Measurements from ENCODE around the gene HYI. TPM values are rescaled to one million over a fixed set of nuclear protein-coding genes. Genes with fewer than 3 reads are reported as not detected.

HYI gene
- total RNA-seq, 1 donor from 2014 or later = 22.6 TPM

- Mint-ChIP-seq H3K27ac (no peak overlapping the region), H3K4me1 (ENCODE audit: low read depth) (no peaks in the 10 kb centered on the region), H3K36me3 (ENCODE audit: low read depth) (peaks cover 49% of the 10 kb centered on the region), H3K4me3 (ENCODE audit: low read depth) (no peak overlapping the region), H3K27me3 (ENCODE audit: low read depth) (no peaks in the 10 kb centered on the region), H3K9me3 (no peaks in the 10 kb centered on the region)
- intact Hi-C loops (cut with micrococcal nuclease) = no loop called here
- no peak for DNase-seq (ENCODE audit: low spot score)
These were observed 15.7 kb downstream of the HYI start for GRCh38 chr1:43438006-43438405.

- Mint-ChIP-seq H3K27me3 (ENCODE audit: low read depth) (no peaks in the 10 kb centered on the region), H3K9me3 (no peaks in the 10 kb centered on the region), H3K4me3 (ENCODE audit: low read depth) (no peak overlapping the region), H3K27ac (no peak overlapping the region), H3K36me3 (ENCODE audit: low read depth) (peaks cover 53% of the 10 kb centered on the region), H3K4me1 (ENCODE audit: low read depth) (no peaks in the 10 kb centered on the region)
- DNase-seq (ENCODE audit: low spot score) = no peak
- intact Hi-C loops (cut with micrococcal nuclease) = no loop called here
These were observed 16.4 kb downstream of the HYI start for GRCh38 chr1:43437031-43437973.

- H3K36me3 Mint-ChIP-seq (ENCODE audit: low read depth) = peaks cover 59% of the 10 kb centered on the region
- no peaks in the 10 kb centered on the region for H3K27me3 Mint-ChIP-seq (ENCODE audit: low read depth)
- H3K4me1 Mint-ChIP-seq (ENCODE audit: low read depth) = no peaks in the 10 kb centered on the region
- no peak overlapping the region for H3K4me3 Mint-ChIP-seq (ENCODE audit: low read depth)
- no peak for DNase-seq (ENCODE audit: low spot score)
- H3K9me3 Mint-ChIP-seq = no peaks in the 10 kb centered on the region
- H3K27ac Mint-ChIP-seq = no peak overlapping the region
- intact Hi-C loops (cut with micrococcal nuclease) = no loop called here
These were observed 17.4 kb downstream of the HYI start for GRCh38 chr1:43436371-43436770.

GRCh38 chr1:43435146-43436145, 18.3 kb downstream of the HYI start:
- H3K27ac Mint-ChIP-seq = no peak overlapping the region
- no peaks in the 10 kb centered on the region for H3K27me3 Mint-ChIP-seq (ENCODE audit: low read depth)
- peaks cover 61% of the 10 kb centered on the region for H3K36me3 Mint-ChIP-seq (ENCODE audit: low read depth)
- no peaks in the 10 kb centered on the region for H3K9me3 Mint-ChIP-seq
- DNase-seq (ENCODE audit: low spot score) = no peak
- H3K4me1 Mint-ChIP-seq (ENCODE audit: low read depth) = no peaks in the 10 kb centered on the region
- H3K4me3 Mint-ChIP-seq (ENCODE audit: low read depth) = no peak overlapping the region
- intact Hi-C loops (cut with micrococcal nuclease) = no loop called here

GRCh38 chr1:43434256-43434655, 19.5 kb downstream of the HYI start:
- no peak overlapping the region for H3K4me3 Mint-ChIP-seq (ENCODE audit: low read depth)
- H3K27me3 Mint-ChIP-seq (ENCODE audit: low read depth) = no peaks in the 10 kb centered on the region
- no peak overlapping the region for H3K27ac Mint-ChIP-seq
- H3K4me1 Mint-ChIP-seq (ENCODE audit: low read depth) = no peaks in the 10 kb centered on the region
- intact Hi-C loops (cut with micrococcal nuclease) = no loop called here
- DNase-seq (ENCODE audit: low spot score) = no peak
- H3K9me3 Mint-ChIP-seq = no peaks in the 10 kb centered on the region
- H3K36me3 Mint-ChIP-seq (ENCODE audit: low read depth) = peaks cover 72% of the 10 kb centered on the region

- no peaks in the 10 kb centered on the region for H3K9me3 Mint-ChIP-seq
These were observed 20.8 kb downstream of the HYI start for GRCh38 chr1:43432907-43433306.

GRCh38 chr1:43432171-43432860, 21.4 kb downstream of the HYI start:
- DNase-seq (ENCODE audit: low spot score) = no peak
- intact Hi-C loops (cut with micrococcal nuclease) = no loop called here
- no peaks in the 10 kb centered on the region for H3K27me3 Mint-ChIP-seq (ENCODE audit: low read depth)
- H3K4me1 Mint-ChIP-seq (ENCODE audit: low read depth) = no peaks in the 10 kb centered on the region
- no peak overlapping the region for H3K27ac Mint-ChIP-seq
- H3K4me3 Mint-ChIP-seq (ENCODE audit: low read depth) = no peak overlapping the region
- no peaks in the 10 kb centered on the region for H3K9me3 Mint-ChIP-seq
- H3K36me3 Mint-ChIP-seq (ENCODE audit: low read depth) = peaks cover 66% of the 10 kb centered on the region

More at GRCh38 chr1:43432907-43433306, 20.8 kb downstream of the HYI start:
- Mint-ChIP-seq H3K27me3 (ENCODE audit: low read depth) (no peaks in the 10 kb centered on the region), H3K36me3 (ENCODE audit: low read depth) (peaks cover 65% of the 10 kb centered on the region), H3K27ac (no peak overlapping the region), H3K4me1 (ENCODE audit: low read depth) (no peaks in the 10 kb centered on the region), H3K4me3 (ENCODE audit: low read depth) (no peak overlapping the region)
- DNase-seq (ENCODE audit: low spot score) = no peak
- intact Hi-C loops (cut with micrococcal nuclease) = no loop called here

GRCh38 chr1:43431676-43432075, 22.1 kb downstream of the HYI start:
- H3K4me1 Mint-ChIP-seq (ENCODE audit: low read depth) = no peaks in the 10 kb centered on the region
- no peak overlapping the region for H3K27ac Mint-ChIP-seq
- H3K9me3 Mint-ChIP-seq = no peaks in the 10 kb centered on the region
- no peak overlapping the region for H3K4me3 Mint-ChIP-seq (ENCODE audit: low read depth)
- intact Hi-C loops (cut with micrococcal nuclease) = no loop called here
- no peaks in the 10 kb centered on the region for H3K27me3 Mint-ChIP-seq (ENCODE audit: low read depth)
- no peak for DNase-seq (ENCODE audit: low spot score)
- H3K36me3 Mint-ChIP-seq (ENCODE audit: low read depth) = peaks cover 73% of the 10 kb centered on the region

GRCh38 chr1:43430831-43431230, 22.9 kb downstream of the HYI start:
- intact Hi-C loops (cut with micrococcal nuclease) = no loop called here
- Mint-ChIP-seq H3K27me3 (ENCODE audit: low read depth) (no peaks in the 10 kb centered on the region), H3K4me1 (ENCODE audit: low read depth) (no peaks in the 10 kb centered on the region), H3K4me3 (ENCODE audit: low read depth) (no peak overlapping the region), H3K9me3 (no peaks in the 10 kb centered on the region), H3K27ac (no peak overlapping the region), H3K36me3 (ENCODE audit: low read depth) (peaks cover 78% of the 10 kb centered on the region)
- DNase-seq (ENCODE audit: low spot score) = no peak

GRCh38 chr1:43427941-43428340, 25.8 kb downstream of the HYI start:
- Mint-ChIP-seq H3K4me3 (ENCODE audit: low read depth) (no peak overlapping the region), H3K4me1 (ENCODE audit: low read depth) (peaks cover 2% of the 10 kb centered on the region), H3K27me3 (ENCODE audit: low read depth) (no peaks in the 10 kb centered on the region), H3K27ac (no peak overlapping the region), H3K36me3 (ENCODE audit: low read depth) (peaks cover 71% of the 10 kb centered on the region), H3K9me3 (no peaks in the 10 kb centered on the region)
- DNase-seq (ENCODE audit: low spot score) = no peak
- intact Hi-C loops (cut with micrococcal nuclease) = no loop called here

- no peak for DNase-seq (ENCODE audit: low spot score)
- H3K4me3 Mint-ChIP-seq (ENCODE audit: low read depth) = no peak overlapping the region
- no peak overlapping the region for H3K27ac Mint-ChIP-seq
- intact Hi-C loops (cut with micrococcal nuclease) = no loop called here
- no peaks in the 10 kb centered on the region for H3K9me3 Mint-ChIP-seq
- H3K4me1 Mint-ChIP-seq (ENCODE audit: low read depth) = peaks cover 2% of the 10 kb centered on the region
- peaks cover 70% of the 10 kb centered on the region for H3K36me3 Mint-ChIP-seq (ENCODE audit: low read depth)
- H3K27me3 Mint-ChIP-seq (ENCODE audit: low read depth) = no peaks in the 10 kb centered on the region
These were observed 26.2 kb downstream of the HYI start for GRCh38 chr1:43427524-43427923.

- DNase-seq (ENCODE audit: low spot score) = no peak
- no peak overlapping the region for H3K27ac Mint-ChIP-seq
- H3K4me1 Mint-ChIP-seq (ENCODE audit: low read depth) = peaks cover 2% of the 10 kb centered on the region
- intact Hi-C loops (cut with micrococcal nuclease) = no loop called here
- H3K9me3 Mint-ChIP-seq = no peaks in the 10 kb centered on the region
- no peaks in the 10 kb centered on the region for H3K27me3 Mint-ChIP-seq (ENCODE audit: low read depth)
- H3K36me3 Mint-ChIP-seq (ENCODE audit: low read depth) = peaks cover 64% of the 10 kb centered on the region
- H3K4me3 Mint-ChIP-seq (ENCODE audit: low read depth) = no peak overlapping the region
These were observed 27.5 kb downstream of the HYI start for GRCh38 chr1:43426221-43426620.
